HG03060 (cell line): ENCODE data around the gene TMEM255B.
"Not testable (repeated sequence)": the region's sequence is repeated elsewhere in the genome, so short reads cannot be mapped to it uniquely, and the experiment has no call there.

Experiments
- ATAC-seq: cut with Tn5 transposase; IDR thresholded peaks from one replicate; pipeline ENCODE4 v1.9.1; 2021; ENCODE audit warnings: low read depth, moderate number of reproducible peaks; ENCODE audit not compliant: unreplicated experiment

Gene TMEM255B

DNA sequence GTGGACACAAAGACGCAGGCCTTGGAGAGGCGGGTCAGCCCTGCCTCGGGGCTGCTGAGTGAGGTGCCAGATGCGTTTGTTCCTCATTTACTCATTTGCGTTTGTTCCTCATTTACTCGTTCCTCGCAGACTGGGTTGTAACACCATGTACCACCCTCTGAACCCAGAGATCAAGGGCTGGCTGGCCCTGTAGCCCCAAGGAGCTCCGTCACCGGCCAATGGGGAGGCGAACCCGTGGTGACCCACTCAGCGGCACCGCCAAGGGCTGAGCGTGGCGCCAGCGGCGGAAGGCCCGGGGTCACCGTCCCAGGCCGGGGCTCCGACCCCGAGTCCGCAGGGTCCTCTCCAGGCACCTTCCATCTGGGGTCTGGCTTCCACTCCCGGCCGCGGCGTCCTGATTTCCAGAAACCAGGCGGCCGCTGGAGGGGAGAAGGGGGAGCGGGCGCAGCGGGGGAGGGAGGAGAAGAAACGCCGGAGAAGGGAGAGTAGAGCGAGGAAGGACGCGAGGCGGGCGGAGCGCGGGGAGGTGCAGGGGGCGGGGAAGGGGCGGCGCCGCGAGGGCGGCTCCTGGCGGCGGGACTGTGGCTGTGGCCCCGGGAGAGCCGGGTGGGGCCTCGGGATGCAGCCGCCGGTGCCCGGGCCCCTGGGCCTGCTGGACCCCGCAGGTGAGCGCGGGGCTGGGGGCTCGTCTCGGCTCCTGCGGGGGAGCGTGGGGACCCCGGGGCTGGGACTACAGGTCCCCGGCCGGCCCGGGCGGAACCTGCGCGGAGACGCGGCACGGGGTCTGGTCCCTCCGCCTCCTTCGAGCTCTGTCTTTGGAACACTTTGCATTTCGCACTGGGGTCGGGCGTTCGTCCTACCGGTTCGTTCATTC lies at the start of gene TMEM255B:
Gene TMEM255B, plus strand, starts transcription at position 576 of the 874 bp plus-strand sequence. Its CDS starts 44 bp downstream, at position 620.
- no peak for ATAC-seq

- ATAC-seq, result no peak
These were observed 36.1 kb upstream of the TMEM255B start for GRCh38 chr13:113722921-113723320.

- no peak for ATAC-seq
These were observed 35.5 kb upstream of the TMEM255B start for GRCh38 chr13:113723410-113724015.

- no peak for ATAC-seq
These were observed 34.8 kb upstream of the TMEM255B start for GRCh38 chr13:113724016-113724758.

DNA sequence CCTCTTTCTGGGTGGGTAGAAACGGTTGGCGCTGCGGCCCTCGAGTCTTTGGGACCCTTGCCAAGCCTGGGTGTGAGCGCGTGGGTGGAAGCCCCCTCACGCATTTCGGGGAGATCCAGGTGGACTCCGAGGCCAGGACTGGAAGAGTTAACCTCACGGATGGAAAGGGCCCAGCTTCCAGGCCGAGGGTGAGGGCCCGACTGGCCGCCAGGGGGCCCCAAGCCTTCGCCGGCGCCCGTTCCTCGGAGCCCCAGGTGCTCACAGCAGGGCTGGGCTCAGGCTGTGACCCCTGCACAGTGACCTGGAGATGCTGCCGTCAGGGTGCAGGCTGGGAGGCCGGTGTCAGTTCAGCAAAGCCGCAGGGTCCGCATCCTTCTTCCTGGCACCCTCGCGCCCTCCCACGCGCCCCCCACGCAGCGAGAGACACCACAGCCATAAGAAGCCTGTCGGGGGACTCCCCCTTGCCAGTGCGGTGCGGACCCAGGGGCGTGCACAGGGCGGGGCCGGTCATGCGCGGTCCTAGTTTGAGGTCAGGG lies 34.2 kb upstream of the TMEM255B start:
- no peak for ATAC-seq

- not testable (repeated sequence) for ATAC-seq
These were observed 33.5 kb upstream of the TMEM255B start for GRCh38 chr13:113725329-113726105.

DNA sequence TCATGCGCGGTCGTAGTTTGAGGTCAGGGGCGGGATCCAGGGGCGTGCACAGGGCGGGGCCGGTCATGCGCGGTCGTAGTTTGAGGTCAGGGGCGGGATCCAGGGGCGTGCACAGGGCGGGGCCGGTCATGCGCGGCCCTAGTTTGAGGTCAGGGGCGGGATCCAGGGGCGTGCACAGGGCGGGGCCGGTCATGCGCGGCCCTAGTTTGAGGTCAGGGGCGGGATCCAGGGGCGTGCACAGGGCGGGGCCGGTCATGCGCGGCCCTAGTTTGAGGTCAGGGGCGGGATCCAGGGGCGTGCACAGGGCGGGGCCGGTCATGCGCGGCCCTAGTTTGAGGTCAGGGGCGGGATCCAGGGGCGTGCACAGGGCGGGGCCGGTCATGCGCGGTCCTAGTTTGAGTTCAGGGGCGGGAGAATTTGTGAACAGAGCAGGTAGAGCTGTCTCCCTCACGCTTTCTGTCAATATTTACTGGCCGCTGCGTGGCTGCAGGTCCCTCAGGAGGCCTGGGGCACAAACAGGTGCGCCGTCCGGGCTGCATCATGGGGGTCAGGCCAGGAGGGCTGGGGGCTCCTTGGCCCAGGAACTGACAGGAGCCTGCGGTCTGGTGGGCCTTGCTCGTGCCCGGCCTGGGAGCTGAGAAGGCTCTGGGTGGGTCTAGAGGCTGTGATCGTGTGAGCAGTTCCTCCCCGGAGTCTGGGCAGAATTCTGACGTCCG lies 32.8 kb upstream of the TMEM255B start:
- ATAC-seq, result not testable (repeated sequence)

- no peak for ATAC-seq
These were observed 32.0 kb upstream of the TMEM255B start for GRCh38 chr13:113726961-113727411.

- no peak for ATAC-seq
These were observed 30.4 kb upstream of the TMEM255B start for GRCh38 chr13:113728571-113729054.

DNA sequence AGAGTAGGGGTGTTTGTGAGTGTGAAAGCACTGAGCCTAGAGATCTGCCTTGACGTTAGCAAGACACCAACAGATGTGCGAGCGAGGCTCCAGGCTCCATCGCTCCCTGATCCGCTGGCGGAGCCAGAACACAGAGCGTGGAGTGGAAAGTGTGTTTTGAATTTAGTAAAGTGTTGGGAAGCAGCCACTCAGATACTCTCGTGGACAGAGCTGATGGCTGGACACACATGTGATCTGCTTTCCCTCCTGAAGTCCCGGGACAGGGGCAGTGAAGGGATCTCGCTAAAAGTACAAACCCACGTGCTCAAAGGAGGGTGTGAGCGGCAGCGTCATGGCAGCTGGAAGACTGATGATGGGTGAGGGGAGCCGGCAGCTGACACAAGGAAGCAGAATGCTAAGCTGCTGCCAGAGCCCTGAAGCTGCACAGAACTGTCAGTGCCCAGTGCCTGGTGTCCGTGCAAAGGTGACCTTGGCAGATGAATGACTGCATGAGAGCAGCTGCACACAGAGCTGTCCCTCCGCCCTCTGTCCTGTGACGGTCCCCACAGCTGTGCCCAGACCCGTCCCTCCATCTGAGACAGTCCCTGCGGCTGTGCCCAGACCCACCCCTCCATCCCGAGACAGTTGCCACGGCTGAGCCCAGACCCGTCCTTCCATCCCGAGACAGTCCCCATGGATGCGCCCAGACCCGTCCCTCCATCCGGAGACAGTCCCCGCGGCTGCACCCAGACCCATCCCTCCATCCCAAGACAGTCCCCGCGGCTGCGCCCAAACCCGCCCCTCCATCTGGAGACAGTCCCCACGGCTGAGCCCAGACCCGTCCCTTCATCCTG lies 29.6 kb upstream of the TMEM255B start:
- ATAC-seq, result no peak

GRCh38 chr13:113730258-113730691 lies 28.8 kb upstream of the TMEM255B start:
- no peak for ATAC-seq

DNA sequence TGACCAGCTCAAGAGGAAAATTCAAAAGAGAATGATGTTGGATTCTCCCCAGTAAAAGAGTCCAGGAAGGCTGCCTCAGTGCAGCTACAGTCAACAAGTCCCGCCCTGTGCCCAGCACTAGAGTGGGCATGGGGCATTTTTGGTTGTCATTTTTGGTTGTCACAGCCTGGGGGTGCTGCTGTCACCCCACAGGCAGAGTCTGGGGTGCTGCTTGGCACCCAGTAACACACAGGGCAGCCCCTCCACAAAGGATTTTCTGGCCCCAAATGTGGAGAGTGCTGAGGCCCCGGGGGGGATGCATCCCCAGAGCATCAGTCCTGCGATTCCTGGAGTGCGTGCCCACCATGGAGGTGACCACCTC lies 28.2 kb upstream of the TMEM255B start:
- ATAC-seq, result no peak

GRCh38 chr13:113731192-113732175 lies 27.5 kb upstream of the TMEM255B start:
- ATAC-seq, result no peak

DNA sequence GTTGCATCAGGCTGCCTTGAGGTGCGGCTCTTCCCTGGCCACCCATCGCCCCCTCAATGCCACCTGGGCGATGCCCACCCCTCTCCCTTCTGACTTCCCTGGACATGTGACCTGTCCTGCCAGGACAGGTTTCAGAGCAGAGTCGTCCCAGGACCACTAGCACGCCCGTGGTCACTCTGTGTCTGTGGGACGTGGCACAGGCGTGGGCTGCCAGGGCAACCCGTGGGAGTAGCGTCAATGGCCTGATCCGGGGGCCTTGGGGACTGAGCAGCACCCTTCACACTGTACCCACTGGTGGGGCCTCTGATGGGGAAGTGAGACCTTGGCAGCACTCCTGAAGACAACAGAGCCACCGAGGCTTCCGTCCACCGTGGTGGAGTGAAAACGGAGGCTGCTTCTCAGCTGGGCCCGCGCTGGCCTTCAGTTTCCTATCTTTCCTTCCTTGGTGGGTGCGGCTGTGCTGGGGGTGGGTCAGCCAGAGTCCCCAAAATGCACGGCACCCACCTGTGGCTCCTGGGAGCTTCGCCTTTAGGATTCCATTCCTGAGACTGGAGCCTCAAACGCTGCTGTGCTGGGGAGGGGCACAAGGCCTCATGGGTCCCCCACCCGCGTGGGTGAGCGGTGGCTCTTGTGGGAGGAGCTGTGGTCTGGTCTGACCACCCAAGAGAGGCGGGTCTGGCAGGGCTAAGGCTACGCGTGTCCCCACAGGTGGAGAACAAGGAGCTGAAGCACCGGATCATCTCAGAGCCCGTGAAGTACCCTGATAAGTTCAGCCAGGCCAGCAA lies 26.7 kb upstream of the TMEM255B start:
- ATAC-seq, result no peak

GRCh38 chr13:113732961-113733950 lies 25.8 kb upstream of the TMEM255B start:
- no peak for ATAC-seq
